HTERT RPE-1 (cell line): ENCODE measurements around the gene MACROD2.

Experiments used
- in situ Hi-C: fragments of 300-500 bp; cut with MboI; formaldehyde crosslinking; loops from 4 replicates; pipeline ENCODE4 v1.14.3; 2020; ENCODE audit warnings: low sequenced_read_pairs

Gene MACROD2

GRCh38 chr20:15625981-15626380 lies 1630.7 kb downstream of the MACROD2 start:
- in situ Hi-C loops, result no loop called here

- in situ Hi-C loops, result no loop called here
Measured at GRCh38 chr20:15627089-15627488, 1631.8 kb downstream of the MACROD2 start.

GRCh38 chr20:15627501-15627903 lies 1632.2 kb downstream of the MACROD2 start:
- in situ Hi-C loops, result no loop called here

- in situ Hi-C loops, result no loop called here
Measured at GRCh38 chr20:15628851-15629353, 1633.6 kb downstream of the MACROD2 start.

GRCh38 chr20:15630360-15630759 lies 1635.0 kb downstream of the MACROD2 start:
- in situ Hi-C loops, result no loop called here

- in situ Hi-C loops, result no loop called here
Measured at GRCh38 chr20:15632680-15633079, 1637.4 kb downstream of the MACROD2 start.

GRCh38 chr20:15634102-15634501 lies 1638.8 kb downstream of the MACROD2 start:
- in situ Hi-C loops, result no loop called here

- in situ Hi-C loops, result no loop called here
Measured at GRCh38 chr20:15637546-15637945, 1642.2 kb downstream of the MACROD2 start.

GRCh38 chr20:15637950-15638754 lies 1642.8 kb downstream of the MACROD2 start:
- in situ Hi-C loops, result no loop called here

GRCh38 chr20:15638816-15639215 lies 1643.5 kb downstream of the MACROD2 start:
- in situ Hi-C loops, result no loop called here

GRCh38 chr20:15639839-15640238 lies 1644.5 kb downstream of the MACROD2 start:
- in situ Hi-C loops, result no loop called here

GRCh38 chr20:15642109-15642508 lies 1646.8 kb downstream of the MACROD2 start:
- in situ Hi-C loops, result no loop called here

- in situ Hi-C loops, result no loop called here
Measured at GRCh38 chr20:15642676-15643075, 1647.4 kb downstream of the MACROD2 start.

GRCh38 chr20:15643713-15644112 lies 1648.4 kb downstream of the MACROD2 start:
- in situ Hi-C loops, result no loop called here

GRCh38 chr20:15645816-15646215 lies 1650.5 kb downstream of the MACROD2 start:
- in situ Hi-C loops, result no loop called here

- in situ Hi-C loops, result no loop called here
Measured at GRCh38 chr20:15653396-15654207, 1658.3 kb downstream of the MACROD2 start.

- in situ Hi-C loops, result no loop called here
Measured at GRCh38 chr20:15654208-15654649, 1658.9 kb downstream of the MACROD2 start.

- in situ Hi-C loops, result no loop called here
Measured at GRCh38 chr20:15655295-15655874, 1660.1 kb downstream of the MACROD2 start.

- in situ Hi-C loops, result no loop called here
Measured at GRCh38 chr20:15656124-15656523, 1660.8 kb downstream of the MACROD2 start.

GRCh38 chr20:15658295-15658694 lies 1663.0 kb downstream of the MACROD2 start:
- in situ Hi-C loops, result no loop called here

GRCh38 chr20:15673206-15673605 lies 1677.9 kb downstream of the MACROD2 start:
- in situ Hi-C loops, result no loop called here
